Keratinocyte (primary cell): ENCODE results near the gene ACP7. TPM values are rescaled to one million over a fixed set of nuclear protein-coding genes. Genes with fewer than 3 reads are reported as not detected.

Experiments
- DNase-seq: peaks from one replicate; pipeline ENCODE4 v3.0.0-alpha.2; 2011; ENCODE audit warnings: low read depth, missing footprints, low spot score
- FAIRE-seq: peaks from 2 replicates; lab custom pipeline; 2011; peaks lifted over from hg19 to GRCh38; lab: Jason Lieb, UNC
- H2AFZ ChIP-seq: 2 replicates; pipeline ENCODE4 v1.6.0; 2012; ENCODE audit warnings: low read length, control low read depth, inconsistent platforms; ENCODE audit not compliant: control insufficient read depth
- H3K27ac ChIP-seq: 2 replicates; pipeline ENCODE4 v1.5.1; 2011; ENCODE audit warnings: low read length; ENCODE audit not compliant: control insufficient read depth, insufficient read depth
- H3K27me3 ChIP-seq: 3 replicates; pipeline ENCODE4 v1.6.0; 2011; ENCODE audit warnings: low read length; ENCODE audit not compliant: control insufficient read depth, insufficient read depth; ENCODE audit errors: extremely low read depth
- H3K36me3 ChIP-seq, 2 experiments: 2 replicates in 1 of 2; 3 replicates in 1 of 2; pipeline ENCODE4 v1.5.1; 2011; ENCODE audit warnings: low read length in 2 of 2, mild to moderate bottlenecking in 1 of 2; ENCODE audit not compliant: control insufficient read depth in 2 of 2, insufficient read depth in 2 of 2; ENCODE audit errors: extremely low read depth in 1 of 2
- H3K4me1 ChIP-seq: 3 replicates; pipeline ENCODE4 v1.5.1; 2011; ENCODE audit warnings: low read length; ENCODE audit not compliant: control insufficient read depth, insufficient read depth; ENCODE audit errors: extremely low read depth
- H3K4me2 ChIP-seq: 3 replicates; pipeline ENCODE4 v1.6.0; 2011; ENCODE audit warnings: low read depth, low read length; ENCODE audit not compliant: control insufficient read depth, insufficient read depth; ENCODE audit errors: extremely low read depth
- H3K4me3 ChIP-seq, 3 experiments: fragments of 200-600 bp in 1 of 3; sonication (generic) in 1 of 3; 2 replicates in 2 of 3; 3 replicates in 1 of 3; pipeline ENCODE4 v1.5.1; 2011 to 2016; ENCODE audit warnings: low read length in 3 of 3, mild to moderate bottlenecking in 3 of 3, control low read depth in 2 of 3, inconsistent platforms in 1 of 3, low read depth in 1 of 3, mixed read lengths in 1 of 3, mixed run types in 1 of 3, moderate library complexity in 1 of 3; ENCODE audit not compliant: control insufficient read depth in 2 of 3, insufficient read depth in 2 of 3; ENCODE audit errors: extremely low read depth in 1 of 3
- H3K79me2 ChIP-seq: 2 replicates; pipeline ENCODE4 v1.6.0; 2012; ENCODE audit warnings: low read length; ENCODE audit not compliant: control insufficient read depth, insufficient read depth
- H3K9ac ChIP-seq: 3 replicates; pipeline ENCODE4 v1.6.0; 2011; ENCODE audit warnings: low read length; ENCODE audit not compliant: control insufficient read depth, insufficient read depth; ENCODE audit errors: extremely low read depth
- H3K9me1 ChIP-seq: 3 replicates; pipeline ENCODE4 v1.6.0; 2011; ENCODE audit warnings: low read length; ENCODE audit not compliant: control insufficient read depth, insufficient read depth; ENCODE audit errors: extremely low read depth
- H3K9me3 ChIP-seq: 2 replicates; pipeline ENCODE4 v1.5.1; 2012; ENCODE audit warnings: low read depth, low read length; ENCODE audit not compliant: control insufficient read depth
- H4K20me1 ChIP-seq: 3 replicates; pipeline ENCODE4 v1.6.0; 2011; ENCODE audit warnings: low read length; ENCODE audit not compliant: control insufficient read depth, insufficient read depth; ENCODE audit errors: extremely low read depth
- EZH2 ChIP-seq: IDR thresholded peaks from one replicate; pipeline ENCODE4 v1.6.1; 2012; ENCODE audit warnings: inconsistent platforms, mild to moderate bottlenecking, low read length, moderate library complexity
- dilution Hi-C: fragments of 300-500 bp; cut with MboI; formaldehyde crosslinking; loops from one replicate; pipeline ENCODE4 v1.7.0; 2020; ENCODE audit warnings: low sequenced_read_pairs; ENCODE audit not compliant: extremely low pct_ligation_motif_present
- polyA plus RNA-seq, 5 experiments: library from polyadenylated mRNA; depleted of rRNA in 3 of 5; stranded (reverse) in 3 of 5; stranded (forward) in 1 of 5; unstranded in 1 of 5; fragments of >200 nt; gene quantifications; 1 replicate in 1 of 5; 2 replicates in 3 of 5; 3 replicates in 1 of 5; pipeline versions ENCODE4 v1.2.1 to v1.2.3, GENCODE V29; 2011 to 2012; ENCODE audit warnings: missing spikeins in 2 of 5, low read depth in 1 of 5, low replicate concordance in 1 of 5
- TF ChIP-seq, protein P1 (sequence below), 3 experiments: IDR thresholded peaks in 1 of 3; conservative IDR thresholded peaks in 1 of 3; optimal IDR thresholded peaks in 1 of 3; 2 replicates in 2 of 3; 3 replicates in 1 of 3; pipeline versions ENCODE3 to v1.5.1; 2011; ENCODE audit warnings: low read length in 3 of 3, mild to moderate bottlenecking in 3 of 3, moderate library complexity in 2 of 3, control low read depth in 1 of 3, inconsistent platforms in 1 of 3; ENCODE audit not compliant: insufficient read depth in 2 of 3; ENCODE audit errors: extremely low read depth in 1 of 3

The ACP7 gene
- polyA plus RNA-seq, 1 donor (not counting 4 experiments of a cell fraction or from before 2014, with no cell fraction given) = 0.09 TPM

DNA sequence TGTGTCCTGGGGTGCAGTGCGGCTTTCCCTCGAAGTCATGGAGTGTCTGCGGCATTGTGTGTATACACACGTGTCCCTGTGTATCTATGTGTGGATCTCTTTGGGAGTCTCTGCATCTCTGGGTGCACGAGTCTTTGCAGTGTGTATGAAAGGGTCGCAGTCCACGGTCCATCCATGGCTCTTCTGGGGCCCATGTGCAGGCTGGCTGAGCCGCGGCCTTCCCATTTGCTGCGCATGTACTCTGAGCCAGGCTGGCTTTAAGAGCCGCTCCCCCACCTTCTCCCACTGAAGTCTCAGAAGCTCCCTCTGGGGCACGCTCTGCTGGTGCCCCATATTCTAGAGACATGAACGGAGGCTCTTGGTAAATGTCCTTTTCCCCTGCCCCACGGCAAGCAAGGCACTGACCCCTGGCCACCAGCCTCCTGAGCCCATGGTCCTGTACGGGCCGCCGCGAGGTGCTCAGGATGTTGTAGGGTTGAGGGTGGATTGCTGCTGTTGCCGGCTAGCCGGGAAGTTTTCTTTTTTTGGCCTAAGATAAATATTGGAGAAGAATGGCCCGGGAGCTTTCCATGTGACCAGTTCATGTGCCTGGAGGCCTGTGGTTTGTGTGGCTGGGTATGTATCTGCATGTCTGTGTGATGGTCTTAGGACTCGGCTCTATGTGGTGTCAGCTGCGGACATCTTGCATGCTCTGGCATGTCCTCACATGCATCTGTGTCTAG lies 73.3 kb downstream of the ACP7 start:
- Histone ChIP-seq H3K9ac (no peak overlapping the region), H3K4me1 (peaks cover 47% of the 10 kb centered on the region), H3K36me3 (no peaks in the 10 kb centered on the region), H3K9me3 (no peaks in the 10 kb centered on the region), H2AFZ (no peak overlapping the region), H3K27ac (no peak overlapping the region), H4K20me1 (peaks cover 3% of the 10 kb centered on the region), H3K27me3 (no peaks in the 10 kb centered on the region), H3K79me2 (peaks cover 61% of the 10 kb centered on the region), H3K9me1 (peaks cover 4% of the 10 kb centered on the region), H3K4me2 (no peak overlapping the region), H3K4me3 (no peak overlapping the region)
- FAIRE-seq (no peak), DNase-seq (no peak)
- TF ChIP-seq, protein P1, sequence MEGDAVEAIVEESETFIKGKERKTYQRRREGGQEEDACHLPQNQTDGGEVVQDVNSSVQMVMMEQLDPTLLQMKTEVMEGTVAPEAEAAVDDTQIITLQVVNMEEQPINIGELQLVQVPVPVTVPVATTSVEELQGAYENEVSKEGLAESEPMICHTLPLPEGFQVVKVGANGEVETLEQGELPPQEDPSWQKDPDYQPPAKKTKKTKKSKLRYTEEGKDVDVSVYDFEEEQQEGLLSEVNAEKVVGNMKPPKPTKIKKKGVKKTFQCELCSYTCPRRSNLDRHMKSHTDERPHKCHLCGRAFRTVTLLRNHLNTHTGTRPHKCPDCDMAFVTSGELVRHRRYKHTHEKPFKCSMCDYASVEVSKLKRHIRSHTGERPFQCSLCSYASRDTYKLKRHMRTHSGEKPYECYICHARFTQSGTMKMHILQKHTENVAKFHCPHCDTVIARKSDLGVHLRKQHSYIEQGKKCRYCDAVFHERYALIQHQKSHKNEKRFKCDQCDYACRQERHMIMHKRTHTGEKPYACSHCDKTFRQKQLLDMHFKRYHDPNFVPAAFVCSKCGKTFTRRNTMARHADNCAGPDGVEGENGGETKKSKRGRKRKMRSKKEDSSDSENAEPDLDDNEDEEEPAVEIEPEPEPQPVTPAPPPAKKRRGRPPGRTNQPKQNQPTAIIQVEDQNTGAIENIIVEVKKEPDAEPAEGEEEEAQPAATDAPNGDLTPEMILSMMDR (optimal IDR thresholded peaks at IDR 0.05 in 1 of 3, IDR thresholded peaks at IDR 0.05 in 1 of 3, conservative IDR thresholded peaks at IDR 0.05 in 1 of 3; ENCODE audit: extremely low read depth in 1 of 3, insufficient read depth in 2 of 3, low read length in 3 of 3) = no peak
- TF ChIP-seq EZH2 = no peak
- dilution Hi-C loops = no loop called here

DNA sequence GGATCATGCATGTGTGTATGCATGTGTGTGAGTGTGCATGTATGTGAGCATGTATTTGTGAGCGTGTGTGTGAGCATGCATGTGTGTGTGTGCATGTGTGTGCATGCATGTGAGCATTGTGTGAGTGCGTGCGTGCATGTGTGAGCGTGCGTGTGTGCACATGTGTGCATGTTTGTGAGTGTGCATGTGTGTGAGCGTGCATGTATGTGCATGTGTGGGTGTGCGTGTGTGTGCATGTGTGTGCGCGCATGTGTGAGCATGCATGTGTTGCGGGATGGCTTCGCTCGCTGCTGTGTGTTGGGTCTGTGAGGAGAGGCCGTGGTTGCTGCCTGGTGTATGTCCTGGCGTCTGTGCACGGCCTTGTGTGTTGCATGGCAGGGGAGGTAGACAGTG lies 73.8 kb downstream of the ACP7 start:
- no peak overlapping the region for H3K9ac ChIP-seq
- H4K20me1 ChIP-seq = peaks cover 6% of the 10 kb centered on the region
- TF ChIP-seq EZH2 = no peak
- TF ChIP-seq, protein P1 (optimal IDR thresholded peaks at IDR 0.05 in 1 of 3, IDR thresholded peaks at IDR 0.05 in 1 of 3, conservative IDR thresholded peaks at IDR 0.05 in 1 of 3; ENCODE audit: extremely low read depth in 1 of 3, insufficient read depth in 2 of 3, low read length in 3 of 3) = no peak
- H3K4me1 ChIP-seq = peaks cover 47% of the 10 kb centered on the region
- no peak overlapping the region for H3K4me2 ChIP-seq
- H3K79me2 ChIP-seq = peaks cover 64% of the 10 kb centered on the region
- H3K4me3 ChIP-seq = no peak overlapping the region
- H3K27me3 ChIP-seq = no peaks in the 10 kb centered on the region
- FAIRE-seq = no peak
- H3K36me3 ChIP-seq = no peaks in the 10 kb centered on the region
- no peak overlapping the region for H2AFZ ChIP-seq
- DNase-seq = no peak
- H3K27ac ChIP-seq = no peak overlapping the region
- dilution Hi-C loops = no loop called here
- H3K9me3 ChIP-seq = no peaks in the 10 kb centered on the region
- H3K9me1 ChIP-seq = peaks cover 4% of the 10 kb centered on the region
